HG02870 (cell line): ENCODE results near the gene CAPS2.
"Not testable (repeated sequence)": the region's sequence is repeated elsewhere in the genome, so short reads cannot be mapped to it uniquely, and the experiment has no call there.

Experiments used
- ATAC-seq: cut with Tn5 transposase; IDR thresholded peaks from one replicate; pipeline ENCODE4 v1.9.1; 2021; ENCODE audit warnings: mild to moderate bottlenecking, moderate library complexity; ENCODE audit not compliant: unreplicated experiment

Gene CAPS2

GRCh38 chr12:75329918-75330826 is at the start of gene CAPS2:
TSS of gene CAPS2 (minus strand) at chr12:75330324. CDS start at chr12:75326498, 3,826 bp downstream.
- peak; percentile 86 for ATAC-seq

- no peak for ATAC-seq
These were observed 48.2 kb upstream of the CAPS2 start for GRCh38 chr12:75378354-75378753.

- ATAC-seq, result no peak
These were observed 44.8 kb upstream of the CAPS2 start for GRCh38 chr12:75374971-75375370.

- peak; percentile 93 for ATAC-seq
These were observed 36.5 kb upstream of the CAPS2 start for GRCh38 chr12:75366629-75367028.

GRCh38 chr12:75364919-75365318 is 34.8 kb upstream of the CAPS2 start:
- ATAC-seq, result no peak

GRCh38 chr12:75361408-75361807 is 31.3 kb upstream of the CAPS2 start:
- no peak for ATAC-seq

- ATAC-seq, result no peak
These were observed 30.8 kb upstream of the CAPS2 start for GRCh38 chr12:75360920-75361319.

GRCh38 chr12:75354011-75354410 is 23.9 kb upstream of the CAPS2 start:
- no peak for ATAC-seq

GRCh38 chr12:75350413-75350812 is 20.3 kb upstream of the CAPS2 start:
- ATAC-seq, result no peak

GRCh38 chr12:75349946-75350345 is 19.8 kb upstream of the CAPS2 start:
- no peak for ATAC-seq

GRCh38 chr12:75346215-75346614 is 16.1 kb upstream of the CAPS2 start:
- ATAC-seq, result not testable (repeated sequence)

- no peak for ATAC-seq
These were observed 15.4 kb upstream of the CAPS2 start for GRCh38 chr12:75345531-75345930.

GRCh38 chr12:75341873-75342272 is 11.7 kb upstream of the CAPS2 start:
- ATAC-seq, result no peak

GRCh38 chr12:75337905-75338304 is 7.8 kb upstream of the CAPS2 start:
- no peak for ATAC-seq

GRCh38 chr12:75334384-75335030 is 4.4 kb upstream of the CAPS2 start, which contains the start of gene GLIPR1L1:
TSS of gene GLIPR1L1 (plus strand) at chr12:75334670. CDS start at chr12:75334729, 59 bp downstream.
- ATAC-seq, result peak; percentile 62

- ATAC-seq, result no peak
These were observed 2.5 kb downstream of the CAPS2 start for GRCh38 chr12:75327642-75328041.

GRCh38 chr12:75323663-75324062 is 6.5 kb downstream of the CAPS2 start:
- ATAC-seq, result no peak

GRCh38 chr12:75322464-75322863 is 7.7 kb downstream of the CAPS2 start:
- no peak for ATAC-seq

- ATAC-seq, result no peak
These were observed 12.3 kb downstream of the CAPS2 start for GRCh38 chr12:75317784-75318183.

GRCh38 chr12:75315518-75315917 is 14.6 kb downstream of the CAPS2 start:
- ATAC-seq, result no peak

- no peak for ATAC-seq
These were observed 18.8 kb downstream of the CAPS2 start for GRCh38 chr12:75311369-75311768.

GRCh38 chr12:75308279-75308678 is 21.8 kb downstream of the CAPS2 start:
- no peak for ATAC-seq
